KOPT-K1 (cell line): ENCODE measurements around the gene KCNK13.

Experiments
- H3K27ac ChIP-seq: fragments of 200-600 bp; sonication (generic); 2 replicates; pipeline ENCODE4 v1.5.1; 2016; ENCODE audit warnings: antibody characterized with exemption, mild to moderate bottlenecking, low read depth, low read length; ENCODE audit not compliant: poor library complexity, severe bottlenecking
- H3K36me3 ChIP-seq: fragments of 200-600 bp; sonication (generic); 2 replicates; pipeline ENCODE4 v1.5.1; 2017; ENCODE audit warnings: antibody characterized with exemption, mild to moderate bottlenecking, low read length, moderate library complexity; ENCODE audit not compliant: insufficient read depth
- H3K9me3 ChIP-seq: fragments of 200-600 bp; sonication (generic); 2 replicates; pipeline ENCODE4 v1.5.1; 2017; ENCODE audit warnings: antibody characterized with exemption, low read length, mild to moderate bottlenecking; ENCODE audit not compliant: insufficient read depth, poor library complexity, severe bottlenecking

Gene KCNK13

DNA sequence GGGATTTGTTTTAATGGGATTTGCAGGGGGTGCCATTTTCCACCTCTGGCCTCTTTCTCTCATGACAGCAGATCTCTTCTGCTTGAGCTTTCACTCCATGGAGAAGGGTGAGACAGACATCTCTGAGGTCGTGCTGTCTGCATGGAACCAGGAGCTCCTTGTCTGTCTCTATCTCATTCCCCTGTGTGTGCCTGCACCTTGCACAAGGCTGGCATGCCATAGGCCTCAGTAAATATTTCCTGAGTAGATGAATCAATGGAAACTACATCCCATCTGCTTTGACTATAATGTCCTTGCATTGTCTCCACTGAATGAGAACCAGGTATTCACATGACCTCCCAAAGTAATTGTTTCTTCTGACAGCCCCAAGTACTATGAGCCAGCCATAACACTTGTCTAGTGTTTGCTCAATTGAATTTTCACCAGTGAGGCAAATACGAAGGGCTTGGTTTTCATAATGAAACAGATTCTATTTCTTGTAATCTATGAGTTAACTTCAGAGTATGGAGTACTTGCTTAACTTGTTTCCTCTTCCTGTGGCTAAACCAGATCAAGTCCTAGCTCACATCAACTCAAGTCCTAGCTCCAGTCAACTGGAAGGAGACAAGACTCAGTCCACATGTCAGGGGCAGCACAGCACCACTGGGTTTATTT, 32.3 kb downstream of the KCNK13 start:
- Histone ChIP-seq H3K27ac (no peak overlapping the region), H3K36me3 (no peaks in the 10 kb centered on the region), H3K9me3 (no peaks in the 10 kb centered on the region)

DNA sequence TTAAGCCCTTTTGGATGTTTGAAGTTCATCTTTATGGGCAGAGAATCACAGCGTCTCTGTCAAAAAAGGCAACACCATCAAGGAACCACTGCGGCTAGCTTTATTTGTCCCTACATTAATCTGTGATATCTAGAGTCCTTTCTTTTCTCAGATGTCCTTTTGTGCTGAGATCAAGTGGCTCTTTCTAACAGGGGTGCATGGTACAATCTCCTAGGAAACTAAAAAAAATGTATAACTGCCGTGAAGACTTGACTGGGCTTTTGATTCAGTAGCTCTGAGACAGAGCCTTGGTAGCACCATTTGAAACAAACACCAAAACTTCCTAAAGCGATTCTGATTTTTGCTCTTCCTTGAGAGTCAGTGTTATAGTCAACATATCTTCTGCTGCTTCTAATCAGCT, 33.3 kb downstream of the KCNK13 start:
- no peaks in the 10 kb centered on the region for H3K9me3 ChIP-seq
- H3K36me3 ChIP-seq: no peaks in the 10 kb centered on the region
- H3K27ac ChIP-seq: no peak overlapping the region

DNA sequence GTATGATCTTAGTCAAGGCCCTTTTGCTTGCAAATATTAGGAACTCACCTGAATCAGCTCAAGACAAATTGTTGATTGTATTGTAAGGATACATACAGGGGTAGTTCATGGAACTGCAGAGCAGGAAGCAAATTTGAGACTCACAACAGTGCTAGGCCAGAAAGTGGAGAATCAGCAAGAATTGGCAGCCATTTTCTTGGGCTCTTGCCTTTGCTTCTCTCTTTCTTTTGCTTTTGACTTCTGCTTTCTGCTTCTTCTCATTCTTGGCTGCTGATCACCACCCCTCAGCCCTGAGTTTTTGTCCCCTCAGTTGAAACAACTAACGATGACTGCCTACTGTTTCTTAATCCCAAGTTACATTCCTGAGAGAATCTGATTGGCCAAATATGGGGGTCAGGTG, 34.8 kb downstream of the KCNK13 start:
- H3K27ac ChIP-seq: no peak overlapping the region
- no peaks in the 10 kb centered on the region for H3K9me3 ChIP-seq
- H3K36me3 ChIP-seq: no peaks in the 10 kb centered on the region

DNA sequence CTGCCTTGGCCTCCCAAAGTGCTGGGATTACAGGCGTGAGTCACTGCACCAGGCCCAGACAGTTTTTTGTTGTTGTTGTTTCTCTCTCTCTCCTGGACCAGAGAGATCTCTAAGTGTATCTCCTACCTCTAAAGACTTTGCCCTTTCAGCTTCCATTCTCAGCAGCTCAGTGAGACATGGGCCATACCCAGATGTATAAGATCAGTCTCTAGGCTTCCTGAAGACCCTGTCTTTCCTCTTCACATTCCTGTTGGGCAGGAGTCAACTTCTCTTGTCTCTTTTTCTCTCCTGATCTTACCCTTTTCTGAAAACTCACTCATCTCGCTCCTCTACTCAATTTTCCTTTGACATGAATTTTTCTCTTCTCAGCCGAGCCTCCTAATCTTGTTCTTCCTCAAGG, 42.0 kb downstream of the KCNK13 start:
- H3K36me3 ChIP-seq: no peaks in the 10 kb centered on the region
- no peaks in the 10 kb centered on the region for H3K9me3 ChIP-seq
- H3K27ac ChIP-seq: no peak overlapping the region

DNA sequence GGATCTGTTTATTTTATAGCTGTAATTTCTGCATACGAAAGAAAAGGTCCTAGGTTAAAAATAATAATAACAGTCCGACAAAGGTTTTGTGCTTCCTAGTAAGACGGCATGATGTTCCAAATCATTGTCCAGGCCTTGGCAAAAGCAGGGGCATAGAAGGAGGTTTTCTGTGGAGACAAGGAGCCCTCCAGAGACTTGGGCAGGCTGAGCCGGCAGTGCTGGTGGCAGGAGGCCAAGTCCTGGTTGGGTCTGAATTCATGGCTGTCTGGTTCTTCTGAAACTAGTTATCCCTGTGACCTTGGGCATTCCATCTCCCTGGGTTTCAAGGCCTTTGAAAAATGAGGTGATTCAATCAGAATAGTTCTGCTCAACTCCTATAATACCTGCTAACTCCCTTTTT, 44.0 kb downstream of the KCNK13 start:
- Histone ChIP-seq H3K36me3 (no peaks in the 10 kb centered on the region), H3K27ac (no peak overlapping the region), H3K9me3 (no peaks in the 10 kb centered on the region)

DNA sequence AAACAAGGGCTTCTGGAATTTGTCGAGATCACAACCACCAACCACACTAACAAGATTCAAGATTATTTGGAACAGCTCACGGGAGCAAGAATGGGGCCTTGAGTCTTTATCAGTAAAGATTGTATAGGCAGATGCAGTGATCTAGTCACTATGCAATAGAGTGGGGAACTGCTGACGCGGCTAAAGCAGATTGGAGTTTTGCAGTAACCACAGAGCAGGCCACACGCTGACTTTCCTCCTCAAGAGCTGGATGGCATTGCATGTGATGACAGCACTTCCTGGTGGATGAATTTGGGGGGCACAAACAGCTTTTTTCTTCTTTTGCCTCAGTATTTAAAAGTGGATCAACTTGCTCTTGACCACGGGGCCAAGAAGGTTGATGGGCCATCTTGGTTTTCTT, 46.0 kb downstream of the KCNK13 start:
- Histone ChIP-seq H3K27ac (no peak overlapping the region), H3K36me3 (no peaks in the 10 kb centered on the region), H3K9me3 (no peaks in the 10 kb centered on the region)

DNA sequence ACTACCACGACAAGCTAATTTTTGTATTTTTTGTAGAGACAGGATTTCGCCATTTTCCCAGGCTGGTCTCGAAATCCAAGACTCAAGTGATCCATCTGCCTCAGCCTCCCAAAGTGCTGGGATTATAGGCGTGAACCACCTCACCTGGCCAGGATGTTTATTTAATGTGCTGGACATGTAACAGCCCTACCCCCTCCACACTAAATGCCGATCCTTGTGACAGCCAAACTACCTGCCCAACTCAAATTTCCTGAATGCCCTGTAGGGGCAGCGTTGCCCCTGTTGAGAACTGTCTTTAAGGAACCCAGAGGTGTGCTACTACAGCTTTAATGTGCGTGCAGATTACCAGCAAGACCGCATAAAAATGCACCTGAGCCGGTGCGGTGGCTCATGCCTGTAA, 48.1 kb downstream of the KCNK13 start:
- Histone ChIP-seq H3K27ac (no peak overlapping the region), H3K9me3 (no peaks in the 10 kb centered on the region), H3K36me3 (no peaks in the 10 kb centered on the region)

DNA sequence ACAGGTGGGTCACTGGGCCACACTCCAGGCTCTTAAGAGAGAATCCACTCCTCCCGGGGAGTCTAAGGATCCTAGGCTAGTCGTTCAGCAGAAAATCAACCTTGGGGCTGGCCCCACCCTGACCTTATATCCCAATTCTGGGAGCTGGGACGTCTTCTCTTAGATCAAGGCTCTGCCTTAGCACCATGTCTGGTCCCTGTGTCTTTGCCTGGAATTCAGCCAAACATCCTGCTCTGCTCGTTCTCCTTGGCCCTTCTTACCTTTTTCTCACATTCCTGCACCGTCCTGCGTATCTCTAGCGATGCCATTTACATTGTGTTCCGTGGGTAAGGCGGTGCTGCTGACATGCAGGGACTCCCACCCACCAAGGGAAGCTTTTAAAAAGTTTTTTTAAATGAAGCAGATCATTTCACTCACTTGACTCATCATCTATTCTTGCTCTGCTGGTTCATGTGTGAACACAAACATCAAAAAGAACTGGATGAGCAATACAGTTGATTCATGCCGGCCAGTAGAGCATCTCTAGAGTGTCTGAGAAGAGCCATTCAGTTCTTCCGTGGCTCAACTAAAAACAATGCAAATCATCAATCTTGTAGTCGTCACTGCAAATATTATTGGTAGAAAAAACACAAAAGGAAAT, 50.2 kb downstream of the KCNK13 start:
- no peak overlapping the region for H3K27ac ChIP-seq
- H3K9me3 ChIP-seq: no peaks in the 10 kb centered on the region
- no peaks in the 10 kb centered on the region for H3K36me3 ChIP-seq

DNA sequence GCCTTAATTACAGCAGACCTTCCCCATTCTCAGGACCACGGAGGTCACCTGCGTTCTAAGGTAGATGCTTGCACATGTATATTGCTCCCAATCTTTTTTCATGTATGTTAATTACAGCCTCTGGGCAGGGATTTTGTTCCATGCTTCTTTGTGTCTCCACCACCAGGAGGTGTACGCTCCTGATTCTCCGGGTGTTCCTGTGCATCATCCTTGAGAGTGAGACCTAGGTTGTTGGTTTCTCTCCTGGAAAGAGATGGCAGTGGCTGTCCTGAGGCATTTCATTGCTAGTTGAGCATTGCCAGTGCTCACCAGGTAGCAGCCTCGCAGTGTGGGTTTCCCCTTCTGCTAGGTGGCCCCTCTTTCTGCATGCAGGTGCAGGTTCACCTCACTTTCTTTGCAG, 52.8 kb downstream of the KCNK13 start:
- H3K9me3 ChIP-seq: no peaks in the 10 kb centered on the region
- H3K27ac ChIP-seq: no peak overlapping the region
- H3K36me3 ChIP-seq: no peaks in the 10 kb centered on the region

DNA sequence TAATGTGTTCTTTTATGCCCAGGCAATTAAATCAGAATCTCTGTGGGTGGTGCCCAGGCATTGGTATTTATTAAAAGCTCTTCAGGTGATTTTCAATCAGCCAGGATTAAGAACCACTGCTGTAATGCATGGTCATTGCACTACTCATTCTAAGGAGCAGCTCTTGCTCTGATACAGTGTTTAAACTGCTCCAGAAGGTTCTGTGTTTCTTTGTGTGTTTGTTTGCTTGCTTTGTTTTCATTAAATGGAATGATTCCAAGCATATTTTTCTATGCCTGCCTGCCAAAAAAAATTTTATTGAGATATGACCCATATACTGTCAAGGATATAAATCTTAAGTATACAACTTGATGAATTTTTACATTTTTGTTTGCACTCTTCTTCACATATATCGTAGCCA, 54.0 kb downstream of the KCNK13 start:
- Histone ChIP-seq H3K27ac (no peak overlapping the region), H3K9me3 (no peaks in the 10 kb centered on the region), H3K36me3 (no peaks in the 10 kb centered on the region)

DNA sequence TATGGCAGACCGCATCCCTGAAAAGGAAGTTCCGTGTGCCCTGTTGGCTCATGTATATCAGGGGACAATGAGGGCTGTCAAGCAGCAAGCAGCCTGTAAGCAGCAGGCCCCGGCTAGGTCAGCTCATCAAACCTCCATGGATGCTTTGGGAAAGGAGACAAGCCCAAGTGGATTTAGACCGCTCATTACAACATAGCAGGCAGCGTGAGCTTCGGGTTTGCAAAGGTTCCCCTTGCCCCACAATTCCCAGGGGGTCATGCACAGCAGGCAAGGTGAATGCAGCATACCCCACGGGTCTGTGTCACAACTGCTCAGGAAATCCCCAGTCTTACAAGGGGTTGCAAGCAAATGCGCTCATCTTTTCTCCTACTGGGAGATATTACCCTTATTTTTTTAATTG, 54.6 kb downstream of the KCNK13 start:
- no peak overlapping the region for H3K27ac ChIP-seq
- no peaks in the 10 kb centered on the region for H3K9me3 ChIP-seq
- no peaks in the 10 kb centered on the region for H3K36me3 ChIP-seq

DNA sequence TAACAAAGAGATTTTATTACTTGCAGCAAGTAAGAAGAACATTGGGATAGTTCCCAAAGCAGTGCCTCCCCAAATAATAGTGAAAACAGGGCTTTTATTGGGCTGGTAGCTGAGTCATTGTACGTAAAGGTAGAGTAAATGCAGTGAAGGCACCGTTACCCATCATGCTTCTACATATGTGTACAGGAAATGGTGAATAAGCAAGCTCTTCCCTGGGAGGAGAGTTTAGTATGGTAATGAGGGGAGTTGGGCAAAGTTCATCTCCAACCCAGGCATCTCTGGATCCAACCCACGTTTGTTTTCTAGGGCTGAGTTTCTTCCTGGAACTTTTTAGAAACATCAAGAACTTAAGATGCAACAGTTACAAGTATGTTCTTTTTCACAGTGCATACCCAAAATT, 56.2 kb downstream of the KCNK13 start:
- Histone ChIP-seq H3K27ac (no peak overlapping the region), H3K9me3 (no peaks in the 10 kb centered on the region), H3K36me3 (no peaks in the 10 kb centered on the region)

DNA sequence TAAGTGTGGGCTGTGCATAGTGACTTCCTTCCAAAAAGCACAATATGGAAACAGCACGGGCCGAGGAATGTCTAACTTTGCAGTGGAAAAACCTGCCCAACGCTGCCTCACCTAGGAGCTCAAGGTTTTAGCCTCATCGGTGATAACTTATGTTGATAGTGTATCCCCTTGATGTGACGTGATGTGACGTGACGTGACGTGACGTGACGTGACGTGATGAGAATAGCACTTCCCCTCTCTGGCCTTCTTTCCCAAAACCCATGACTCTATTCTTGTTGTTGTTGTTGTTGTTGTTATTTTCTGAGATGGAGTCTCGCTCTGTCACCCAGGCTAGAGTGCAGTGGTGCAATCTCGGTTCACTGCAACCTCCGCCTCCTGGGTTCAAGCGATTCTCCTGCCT, 64.5 kb downstream of the KCNK13 start:
- H3K27ac ChIP-seq: no peak overlapping the region
- H3K36me3 ChIP-seq: no peaks in the 10 kb centered on the region
- H3K9me3 ChIP-seq: no peaks in the 10 kb centered on the region

DNA sequence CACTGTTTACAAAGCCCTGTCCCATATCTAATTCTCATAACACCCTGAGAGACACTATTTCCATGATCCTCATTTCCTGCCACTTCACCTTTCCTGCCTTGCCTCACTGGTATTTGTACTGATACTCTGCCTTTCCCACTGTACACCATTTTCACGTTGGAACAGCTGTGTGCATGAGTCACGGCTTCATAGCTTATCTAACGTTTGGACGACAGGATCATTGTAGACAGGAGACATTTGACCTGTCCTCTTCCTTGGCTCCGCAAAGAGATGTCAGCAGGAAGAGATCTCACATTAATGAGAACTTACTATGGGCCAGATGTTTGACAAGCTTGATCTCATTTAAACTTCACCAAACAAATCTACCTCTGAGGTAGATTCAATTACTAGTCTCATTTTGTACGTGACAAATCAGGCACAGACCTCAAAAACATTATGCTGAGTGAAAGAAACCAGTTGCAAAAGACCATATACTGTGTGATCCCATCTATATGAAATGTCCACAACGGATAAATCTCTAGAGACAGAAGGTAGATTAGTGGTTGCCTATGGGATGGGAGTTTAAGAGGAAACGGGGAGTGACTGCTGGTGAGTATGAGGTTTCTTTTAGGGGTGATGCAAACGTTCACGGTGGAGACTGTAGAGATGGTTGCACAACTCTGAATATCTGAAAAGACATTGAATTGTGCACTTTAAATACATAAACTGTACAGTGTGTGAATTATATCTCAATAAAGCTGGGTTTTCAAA, 71.2 kb downstream of the KCNK13 start:
- H3K36me3 ChIP-seq: no peaks in the 10 kb centered on the region
- no peak overlapping the region for H3K27ac ChIP-seq
- no peaks in the 10 kb centered on the region for H3K9me3 ChIP-seq

DNA sequence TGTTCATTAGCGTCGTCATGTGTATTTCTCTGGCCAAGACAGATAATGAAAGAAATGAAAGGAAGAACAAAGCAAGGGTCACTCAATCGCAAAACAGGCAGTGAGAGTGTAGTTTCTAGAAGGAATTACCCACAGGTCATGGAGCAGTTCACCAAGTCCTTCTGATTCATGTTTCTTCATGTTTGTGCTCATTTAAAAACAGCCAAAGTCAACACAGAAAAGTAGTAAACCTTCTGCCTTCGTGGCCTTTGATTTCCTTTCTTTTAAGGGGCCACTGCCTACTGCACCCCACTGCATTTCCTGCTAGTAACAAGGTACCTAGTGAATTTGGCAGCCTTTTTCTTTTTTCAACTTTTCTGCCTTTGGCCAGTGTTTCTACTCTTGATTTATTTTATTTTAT, 75.1 kb downstream of the KCNK13 start:
- H3K27ac ChIP-seq: no peak overlapping the region

DNA sequence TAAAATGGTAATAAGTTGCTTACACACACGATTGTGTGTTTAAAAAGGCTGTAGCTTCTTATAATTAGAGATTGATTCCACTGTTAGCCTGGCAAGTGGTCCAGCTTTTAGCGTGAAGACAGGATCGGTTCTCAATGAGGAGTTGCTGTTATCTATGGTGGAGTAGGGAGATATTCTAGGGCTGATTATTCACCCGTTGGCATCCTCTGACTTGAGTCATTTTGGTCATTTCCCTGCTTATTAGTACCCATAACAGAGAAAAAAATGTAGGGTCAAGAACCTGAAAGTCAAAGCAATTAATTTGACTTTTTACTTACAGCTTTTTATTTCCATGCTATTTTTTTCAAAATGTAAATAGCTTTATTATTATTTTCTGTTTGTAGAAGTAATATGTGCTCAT, 76.0 kb downstream of the KCNK13 start:
- no peaks in the 10 kb centered on the region for H3K9me3 ChIP-seq
- no peaks in the 10 kb centered on the region for H3K36me3 ChIP-seq
- H3K27ac ChIP-seq: no peak overlapping the region

More for the DNA sequence above, 75.1 kb downstream of the KCNK13 start:
- H3K9me3 ChIP-seq: no peaks in the 10 kb centered on the region
- no peaks in the 10 kb centered on the region for H3K36me3 ChIP-seq
